Activated T-helper 1 cell treated with anti-CD3 and anti-CD28 coated beads, Interleukin-12 subunit alpha, Interleukin-12 subunit beta, Interleukin-2, Interleukin-4 antibody, amounts not matched to agents 30 ng/mL and 10 ng/mL and 1 ng/mL, durations not matched to agents 14 hours and 24 hours and 36 hours (primary cell): ENCODE data around the gene TMEM125. TPM values are rescaled to one million over a fixed set of nuclear protein-coding genes. Genes with fewer than 3 reads are reported as not detected.

ENCODE experiments used
- DNase-seq: peaks from one replicate; pipeline ENCODE4 v3.0.0; 2021; ENCODE audit warnings: low spot score
- H3K27ac Mint-ChIP-seq: one replicate; pipeline ENCODE4 v1.8.0; 2021; ENCODE audit warnings: mild to moderate bottlenecking, mixed read lengths
- H3K27me3 Mint-ChIP-seq: one replicate; pipeline ENCODE4 v1.8.0; 2022; ENCODE audit warnings: mild to moderate bottlenecking, moderate library complexity, mixed read lengths; ENCODE audit not compliant: insufficient read depth
- H3K36me3 Mint-ChIP-seq: one replicate; pipeline ENCODE4 v1.8.0; 2021; ENCODE audit warnings: low read depth, mixed read lengths
- H3K4me1 Mint-ChIP-seq: one replicate; pipeline ENCODE4 v1.8.0; 2021; ENCODE audit warnings: low read depth, mixed read lengths
- H3K4me3 Mint-ChIP-seq: one replicate; pipeline ENCODE4 v1.8.0; 2021; ENCODE audit warnings: mild to moderate bottlenecking, moderate library complexity, mixed read lengths
- H3K9me3 Mint-ChIP-seq: one replicate; pipeline ENCODE4 v1.8.0; 2021; ENCODE audit warnings: mixed read lengths
- intact Hi-C: fragments of 100-400 bp; cut with micrococcal nuclease; formaldehyde crosslinking; loops from one replicate; pipeline ENCODE4 v1.15.1; 2024
- total RNA-seq: library from RNA; stranded (reverse); gene quantifications from 2 replicates; pipeline ENCODE4 v1.2.3, GENCODE V29; 2022

Gene TMEM125
- total RNA-seq, 1 donor from 2014 or later = not detected

DNA sequence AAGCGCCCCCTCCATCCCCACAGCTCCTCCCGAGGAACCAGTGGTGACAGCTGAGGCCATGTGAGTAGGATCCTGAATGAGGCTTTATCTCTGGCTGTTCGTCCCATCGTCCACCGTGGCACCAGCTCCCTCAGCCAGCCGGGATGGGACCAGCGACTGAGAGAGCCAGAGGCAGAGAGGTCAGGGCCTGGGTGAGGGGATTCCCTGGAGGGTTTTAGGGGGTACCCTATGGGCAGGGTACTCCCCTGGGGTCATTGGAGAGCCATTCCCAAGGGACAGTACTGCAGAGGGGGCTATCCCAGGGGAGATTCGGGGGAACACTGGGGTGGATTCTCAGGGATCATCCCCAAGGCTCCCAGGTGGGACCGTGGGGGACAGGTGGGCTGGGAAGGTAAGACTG lies 2.4 kb downstream of the TMEM125 start:
- peaks cover 15% of the 10 kb centered on the region for H3K27me3 Mint-ChIP-seq
- H3K36me3 Mint-ChIP-seq = peaks cover 5% of the 10 kb centered on the region
- intact Hi-C loops = loop anchor here (5.0 kb wide), 1 partner anchor 95 kb away; the partner anchor contains the start of gene ELOVL1

GRCh38 chr1:43272576-43273571 lies 3.1 kb downstream of the TMEM125 start:
- intact Hi-C loops = loop anchor here (5.0 kb wide), 1 partner anchor 94 kb away; the partner anchor contains the start of gene ELOVL1
- no peak for DNase-seq
- H3K9me3 Mint-ChIP-seq = peaks cover 5% of the 10 kb centered on the region
- H3K36me3 Mint-ChIP-seq = peaks cover 5% of the 10 kb centered on the region
- no peak overlapping the region for H3K27ac Mint-ChIP-seq
- H3K27me3 Mint-ChIP-seq = peaks cover 15% of the 10 kb centered on the region
- H3K4me3 Mint-ChIP-seq = no peak overlapping the region
- H3K4me1 Mint-ChIP-seq = peaks cover 30% of the 10 kb centered on the region

More for the DNA sequence above, 2.4 kb downstream of the TMEM125 start:
- DNase-seq = no peak
- Mint-ChIP-seq H3K4me3 (no peak overlapping the region), H3K27ac (no peak overlapping the region), H3K9me3 (peaks cover 5% of the 10 kb centered on the region), H3K4me1 (peaks cover 30% of the 10 kb centered on the region)

- Mint-ChIP-seq H3K4me3 (no peak overlapping the region), H3K4me1 (peaks cover 30% of the 10 kb centered on the region), H3K27ac (no peak overlapping the region), H3K27me3 (peaks cover 15% of the 10 kb centered on the region), H3K36me3 (peaks cover 5% of the 10 kb centered on the region), H3K9me3 (peaks cover 5% of the 10 kb centered on the region)
- intact Hi-C loops = loop anchor here (2.0 to 5.0 kb wide), 2 partner anchors 21 to 94 kb away; partner anchors contain the start of gene ELOVL1
- DNase-seq = no peak
Measured at GRCh38 chr1:43273708-43274107, 3.9 kb downstream of the TMEM125 start.

GRCh38 chr1:43274125-43274803 lies 4.5 kb downstream of the TMEM125 start:
- H3K9me3 Mint-ChIP-seq = peaks cover 5% of the 10 kb centered on the region
- peaks cover 5% of the 10 kb centered on the region for H3K36me3 Mint-ChIP-seq
- intact Hi-C loops = loop anchor here (2.0 to 5.0 kb wide), 2 partner anchors 21 to 93 kb away; partner anchors contain the start of gene ELOVL1
- H3K27me3 Mint-ChIP-seq = peaks cover 15% of the 10 kb centered on the region
- peak; percentile 32 for DNase-seq
- H3K4me3 Mint-ChIP-seq = peak overlapping the region; percentile 20
- peaks cover 30% of the 10 kb centered on the region for H3K4me1 Mint-ChIP-seq
- peak overlapping the region; percentile 96 for H3K27ac Mint-ChIP-seq

DNA sequence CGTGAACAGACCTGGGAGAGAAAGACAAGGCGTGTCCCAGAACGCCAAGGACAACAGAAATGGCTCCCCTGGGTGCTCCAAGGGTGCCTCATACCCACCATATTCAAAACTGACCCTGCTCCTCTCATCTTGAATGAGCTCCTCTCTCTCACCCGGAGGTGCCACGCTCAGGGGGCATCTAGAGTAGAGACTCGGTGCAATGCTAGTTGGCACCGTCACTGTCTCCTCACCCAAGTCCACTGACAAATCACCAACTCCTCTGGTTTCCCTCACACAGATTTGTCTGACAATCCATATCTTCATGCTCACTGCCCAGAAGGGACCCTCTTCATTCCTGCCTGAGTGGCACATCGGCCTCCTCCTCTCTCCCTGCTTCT lies 5.0 kb downstream of the TMEM125 start:
- peaks cover 5% of the 10 kb centered on the region for H3K9me3 Mint-ChIP-seq
- no peak overlapping the region for H3K4me3 Mint-ChIP-seq
- H3K27ac Mint-ChIP-seq = peak overlapping the region; percentile 96
- H3K36me3 Mint-ChIP-seq = peaks cover 5% of the 10 kb centered on the region
- no peak for DNase-seq
- intact Hi-C loops = loop anchor here (2.0 to 5.0 kb wide), 2 partner anchors 20 to 93 kb away; partner anchors contain the start of gene ELOVL1
- peaks cover 12% of the 10 kb centered on the region for H3K27me3 Mint-ChIP-seq
- peaks cover 30% of the 10 kb centered on the region for H3K4me1 Mint-ChIP-seq

GRCh38 chr1:43275826-43276620 lies 6.2 kb downstream of the TMEM125 start:
- no peak overlapping the region for H3K27ac Mint-ChIP-seq
- H3K36me3 Mint-ChIP-seq = peaks cover 5% of the 10 kb centered on the region
- H3K4me1 Mint-ChIP-seq = peaks cover 23% of the 10 kb centered on the region
- peaks cover 5% of the 10 kb centered on the region for H3K9me3 Mint-ChIP-seq
- peaks cover 12% of the 10 kb centered on the region for H3K27me3 Mint-ChIP-seq
- no peak overlapping the region for H3K4me3 Mint-ChIP-seq
- intact Hi-C loops = loop anchor here (2.0 kb wide), 1 partner anchor 19 kb away; no protein-coding TSS in a partner anchor
- DNase-seq = no peak

DNA sequence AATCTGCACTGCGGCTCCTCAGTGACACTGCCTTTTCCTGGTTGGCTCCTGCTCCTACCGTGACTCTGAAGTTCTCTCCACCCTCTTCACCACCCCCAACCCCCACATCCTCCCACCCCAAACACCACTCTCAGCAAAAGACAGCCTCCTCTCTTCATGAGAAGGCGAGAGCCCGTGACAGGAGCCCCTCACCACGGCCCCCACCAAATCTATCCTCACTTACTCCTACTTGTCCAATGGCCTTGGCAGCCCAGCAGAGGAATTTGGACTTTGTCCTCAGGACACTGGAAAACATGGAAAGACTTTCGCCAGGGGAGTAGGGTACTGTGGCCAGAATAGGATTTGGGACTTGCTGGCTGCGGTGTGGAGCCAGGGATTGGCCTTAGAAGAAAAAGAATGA lies 6.9 kb downstream of the TMEM125 start:
- no peak overlapping the region for H3K27ac Mint-ChIP-seq
- H3K4me1 Mint-ChIP-seq = peaks cover 17% of the 10 kb centered on the region
- peaks cover 5% of the 10 kb centered on the region for H3K36me3 Mint-ChIP-seq
- intact Hi-C loops = no loop called here
- no peak for DNase-seq
- peaks cover 9% of the 10 kb centered on the region for H3K27me3 Mint-ChIP-seq
- H3K4me3 Mint-ChIP-seq = no peak overlapping the region
- H3K9me3 Mint-ChIP-seq = peaks cover 5% of the 10 kb centered on the region

DNA sequence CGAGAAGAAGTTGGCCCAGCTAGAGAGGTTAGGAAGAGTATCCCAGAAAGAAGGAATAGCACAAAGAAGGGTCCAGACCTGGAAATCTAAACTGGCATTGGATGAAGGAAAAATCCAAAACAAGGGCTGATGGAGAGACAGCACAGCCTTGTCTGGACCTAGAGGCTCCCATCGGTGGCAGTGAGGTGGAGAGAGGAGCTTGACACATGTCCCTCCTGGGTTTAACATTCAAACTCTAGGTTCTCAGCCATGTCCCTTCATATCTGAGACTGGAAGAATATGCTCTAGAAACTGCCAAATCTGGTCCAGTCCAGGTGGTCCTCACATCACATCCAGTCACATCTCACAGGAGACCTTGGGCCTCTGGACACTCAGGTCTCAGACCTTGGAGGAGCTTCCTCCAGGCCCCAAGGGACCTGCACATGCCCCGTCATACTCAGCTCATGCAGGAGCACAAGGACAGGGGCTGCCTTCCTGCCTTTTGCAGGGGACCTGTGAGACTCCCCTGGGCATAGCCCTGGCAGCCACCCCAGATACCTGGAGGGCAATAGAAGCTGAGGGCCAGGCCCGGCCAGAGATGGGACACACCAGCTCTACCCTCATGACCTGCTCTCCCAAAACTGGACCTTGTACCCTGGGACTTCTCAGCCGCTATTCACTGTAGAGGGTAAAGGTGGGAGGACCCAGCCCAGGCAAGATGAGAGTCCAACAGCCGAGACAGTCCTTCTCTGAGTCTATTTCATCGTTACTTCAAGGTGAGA lies 7.5 kb downstream of the TMEM125 start:
- intact Hi-C loops = no loop called here
- no peak overlapping the region for H3K27ac Mint-ChIP-seq
- peaks cover 5% of the 10 kb centered on the region for H3K36me3 Mint-ChIP-seq

DNA sequence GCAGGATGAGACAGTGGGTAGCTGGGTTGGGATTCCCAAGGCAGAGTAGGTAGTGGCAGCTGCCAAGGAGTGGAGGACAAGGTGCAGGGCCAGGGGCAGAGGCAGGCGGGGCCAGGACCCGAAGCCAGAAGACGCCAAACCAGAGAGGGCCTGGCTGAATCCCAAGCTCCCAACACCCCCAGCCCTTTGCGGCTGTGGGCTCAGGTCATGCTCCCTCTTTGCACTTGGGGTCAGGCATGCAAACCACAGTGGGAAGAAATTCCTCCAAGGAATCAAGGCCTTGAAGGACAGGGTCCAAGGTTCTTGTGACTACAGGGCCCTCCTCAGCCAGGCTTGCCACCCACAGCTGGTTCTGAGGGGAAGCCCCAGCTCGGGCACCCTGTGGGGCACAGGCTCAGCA lies 9.4 kb downstream of the TMEM125 start:
- Mint-ChIP-seq H3K36me3 (peaks cover 5% of the 10 kb centered on the region), H3K9me3 (peaks cover 5% of the 10 kb centered on the region), H3K27ac (no peak overlapping the region), H3K4me1 (peaks cover 11% of the 10 kb centered on the region), H3K4me3 (no peak overlapping the region), H3K27me3 (peaks cover 7% of the 10 kb centered on the region)
- no peak for DNase-seq
- intact Hi-C loops = no loop called here

More for the DNA sequence above, 7.5 kb downstream of the TMEM125 start:
- peaks cover 7% of the 10 kb centered on the region for H3K27me3 Mint-ChIP-seq
- peaks cover 12% of the 10 kb centered on the region for H3K4me1 Mint-ChIP-seq
- DNase-seq = no peak
- H3K4me3 Mint-ChIP-seq = no peak overlapping the region
- peaks cover 5% of the 10 kb centered on the region for H3K9me3 Mint-ChIP-seq

- Mint-ChIP-seq H3K36me3 (no peaks in the 10 kb centered on the region), H3K27ac (no peak overlapping the region), H3K4me3 (no peak overlapping the region), H3K27me3 (peaks cover 7% of the 10 kb centered on the region), H3K9me3 (no peaks in the 10 kb centered on the region), H3K4me1 (peaks cover 6% of the 10 kb centered on the region)
- intact Hi-C loops = no loop called here
- no peak for DNase-seq
Measured at GRCh38 chr1:43279666-43280065, 9.9 kb downstream of the TMEM125 start.

- Mint-ChIP-seq H3K36me3 (no peaks in the 10 kb centered on the region), H3K4me3 (no peak overlapping the region), H3K4me1 (no peaks in the 10 kb centered on the region), H3K27me3 (peaks cover 7% of the 10 kb centered on the region), H3K9me3 (no peaks in the 10 kb centered on the region), H3K27ac (no peak overlapping the region)
- intact Hi-C loops = no loop called here
- DNase-seq = no peak
Measured at GRCh38 chr1:43280692-43281091, 10.9 kb downstream of the TMEM125 start.
